Osteoblast (primary cell): ENCODE data around the gene IGSF3. TPM values are rescaled to one million over a fixed set of nuclear protein-coding genes. Genes with fewer than 3 reads are reported as not detected.

Experiments used
- DNase-seq: peaks from one replicate; pipeline ENCODE4 v3.0.0; 2011; ENCODE audit warnings: low spot score, mixed read lengths; ENCODE audit not compliant: insufficient read length; ENCODE audit errors: missing footprints
- H2AFZ ChIP-seq: 2 replicates; pipeline ENCODE4 v1.6.0; 2011; ENCODE audit warnings: mild to moderate bottlenecking, low read length
- H3K27ac ChIP-seq: 2 replicates; pipeline ENCODE4 v1.5.1; 2011; ENCODE audit warnings: mild to moderate bottlenecking, low read depth, low read length, moderate library complexity
- H3K27me3 ChIP-seq: 2 replicates; pipeline ENCODE4 v1.6.0; 2012; ENCODE audit warnings: mild to moderate bottlenecking, control low read depth, inconsistent platforms, low read length, moderate library complexity; ENCODE audit not compliant: insufficient read depth
- H3K36me3 ChIP-seq: 2 replicates; pipeline ENCODE4 v1.5.1; 2011; ENCODE audit warnings: mild to moderate bottlenecking, low read length, control low read depth, moderate library complexity; ENCODE audit not compliant: insufficient read depth
- H3K4me1 ChIP-seq: 2 replicates; pipeline ENCODE4 v1.5.1; 2011; ENCODE audit warnings: mild to moderate bottlenecking, low read length, control low read depth, moderate library complexity; ENCODE audit not compliant: insufficient read depth
- H3K4me2 ChIP-seq: 2 replicates; pipeline ENCODE4 v1.6.0; 2011; ENCODE audit warnings: mild to moderate bottlenecking, low read length; ENCODE audit not compliant: insufficient read depth
- H3K4me3 ChIP-seq: fragments of 200-600 bp; sonication (generic); 3 replicates; pipeline ENCODE4 v1.5.1; 2012; ENCODE audit warnings: mild to moderate bottlenecking, low read length, inconsistent platforms; ENCODE audit not compliant: insufficient read depth
- H3K79me2 ChIP-seq: 2 replicates; pipeline ENCODE4 v1.6.0; 2012; ENCODE audit warnings: mild to moderate bottlenecking, low read length, control low read depth, inconsistent platforms; ENCODE audit not compliant: insufficient read depth
- H3K9me3 ChIP-seq: 2 replicates; pipeline ENCODE4 v1.5.1; 2011; ENCODE audit warnings: low read depth, low read length, control low read depth
- H4K20me1 ChIP-seq: 2 replicates; pipeline ENCODE4 v1.6.0; 2012; ENCODE audit warnings: mild to moderate bottlenecking, low read length, control low read depth; ENCODE audit not compliant: insufficient read depth
- total RNA-seq: library from RNA; depleted of rRNA; stranded (reverse); fragments of >200 nt; gene quantifications from 2 replicates; pipeline ENCODE4 v1.2.3, GENCODE V29; 2012
- TF ChIP-seq, protein P1 (sequence below): IDR thresholded peaks from 2 replicates; pipeline ENCODE4 v1.5.1; 2011; ENCODE audit warnings: mild to moderate bottlenecking, low read depth, low read length, moderate library complexity; ENCODE audit errors: extremely low read depth

The IGSF3 gene
- total RNA-seq, 1 donor: under 0.01 TPM

DNA sequence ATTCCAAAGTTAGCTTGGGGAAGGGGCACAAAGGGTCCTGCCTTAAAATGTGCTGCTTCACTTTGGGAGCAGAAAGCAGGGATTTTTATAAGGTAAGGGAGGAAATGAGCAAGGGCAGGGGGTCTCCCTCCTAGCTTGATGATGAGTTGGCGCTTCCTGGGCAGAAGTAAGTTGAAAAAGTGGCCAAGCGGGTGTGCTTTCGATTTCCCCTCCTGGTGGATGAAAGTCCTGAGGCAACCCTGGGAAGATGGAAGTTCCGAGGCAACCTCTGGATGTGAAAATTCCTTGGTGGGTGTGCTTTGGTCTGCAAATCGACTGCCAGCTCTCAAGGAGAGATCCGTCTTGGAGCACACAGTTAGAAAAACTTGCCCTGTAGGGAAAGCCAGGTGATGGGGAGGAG, 45.0 kb upstream of the IGSF3 start:
- DNase-seq: no peak
- Histone ChIP-seq H3K79me2 (no peaks in the 10 kb centered on the region), H3K4me1 (no peaks in the 10 kb centered on the region), H3K4me3 (no peak overlapping the region), H3K27ac (no peak overlapping the region), H3K27me3 (peaks cover 2% of the 10 kb centered on the region), H3K4me2 (no peak overlapping the region), H3K9me3 (no peaks in the 10 kb centered on the region), H4K20me1 (no peaks in the 10 kb centered on the region), H2AFZ (no peak overlapping the region), H3K36me3 (no peaks in the 10 kb centered on the region)
- TF ChIP-seq, protein P1, sequence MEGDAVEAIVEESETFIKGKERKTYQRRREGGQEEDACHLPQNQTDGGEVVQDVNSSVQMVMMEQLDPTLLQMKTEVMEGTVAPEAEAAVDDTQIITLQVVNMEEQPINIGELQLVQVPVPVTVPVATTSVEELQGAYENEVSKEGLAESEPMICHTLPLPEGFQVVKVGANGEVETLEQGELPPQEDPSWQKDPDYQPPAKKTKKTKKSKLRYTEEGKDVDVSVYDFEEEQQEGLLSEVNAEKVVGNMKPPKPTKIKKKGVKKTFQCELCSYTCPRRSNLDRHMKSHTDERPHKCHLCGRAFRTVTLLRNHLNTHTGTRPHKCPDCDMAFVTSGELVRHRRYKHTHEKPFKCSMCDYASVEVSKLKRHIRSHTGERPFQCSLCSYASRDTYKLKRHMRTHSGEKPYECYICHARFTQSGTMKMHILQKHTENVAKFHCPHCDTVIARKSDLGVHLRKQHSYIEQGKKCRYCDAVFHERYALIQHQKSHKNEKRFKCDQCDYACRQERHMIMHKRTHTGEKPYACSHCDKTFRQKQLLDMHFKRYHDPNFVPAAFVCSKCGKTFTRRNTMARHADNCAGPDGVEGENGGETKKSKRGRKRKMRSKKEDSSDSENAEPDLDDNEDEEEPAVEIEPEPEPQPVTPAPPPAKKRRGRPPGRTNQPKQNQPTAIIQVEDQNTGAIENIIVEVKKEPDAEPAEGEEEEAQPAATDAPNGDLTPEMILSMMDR: no peak

DNA sequence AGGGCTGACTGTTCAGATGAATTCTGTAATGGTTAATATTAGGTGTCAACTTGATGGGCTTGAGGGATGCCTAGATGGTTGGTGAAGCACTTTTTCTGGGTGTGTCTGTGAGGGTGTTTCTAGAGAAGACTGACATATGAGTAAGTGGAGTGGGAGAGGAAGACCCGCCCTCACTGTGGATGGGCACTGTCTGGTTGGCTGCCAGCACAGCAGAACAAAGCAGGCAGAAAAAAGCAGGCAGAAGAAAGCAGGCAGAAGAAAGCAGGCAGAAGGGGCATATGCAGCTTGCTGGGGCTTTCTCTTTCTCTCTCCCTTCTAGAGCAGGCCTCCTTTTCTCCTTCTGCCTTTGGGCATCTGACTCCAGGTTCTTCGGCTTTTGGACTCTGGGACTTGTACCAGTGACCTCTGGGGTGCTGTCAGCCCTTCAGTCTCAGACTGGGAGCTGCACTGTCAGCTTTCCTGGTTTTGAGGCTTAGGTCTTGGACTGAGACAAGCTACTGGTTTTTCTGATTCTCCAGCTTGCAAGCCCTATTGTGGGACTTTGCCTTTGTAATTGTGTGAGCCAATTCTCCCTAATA, 43.8 kb upstream of the IGSF3 start:
- no peak overlapping the region for H2AFZ ChIP-seq

DNA sequence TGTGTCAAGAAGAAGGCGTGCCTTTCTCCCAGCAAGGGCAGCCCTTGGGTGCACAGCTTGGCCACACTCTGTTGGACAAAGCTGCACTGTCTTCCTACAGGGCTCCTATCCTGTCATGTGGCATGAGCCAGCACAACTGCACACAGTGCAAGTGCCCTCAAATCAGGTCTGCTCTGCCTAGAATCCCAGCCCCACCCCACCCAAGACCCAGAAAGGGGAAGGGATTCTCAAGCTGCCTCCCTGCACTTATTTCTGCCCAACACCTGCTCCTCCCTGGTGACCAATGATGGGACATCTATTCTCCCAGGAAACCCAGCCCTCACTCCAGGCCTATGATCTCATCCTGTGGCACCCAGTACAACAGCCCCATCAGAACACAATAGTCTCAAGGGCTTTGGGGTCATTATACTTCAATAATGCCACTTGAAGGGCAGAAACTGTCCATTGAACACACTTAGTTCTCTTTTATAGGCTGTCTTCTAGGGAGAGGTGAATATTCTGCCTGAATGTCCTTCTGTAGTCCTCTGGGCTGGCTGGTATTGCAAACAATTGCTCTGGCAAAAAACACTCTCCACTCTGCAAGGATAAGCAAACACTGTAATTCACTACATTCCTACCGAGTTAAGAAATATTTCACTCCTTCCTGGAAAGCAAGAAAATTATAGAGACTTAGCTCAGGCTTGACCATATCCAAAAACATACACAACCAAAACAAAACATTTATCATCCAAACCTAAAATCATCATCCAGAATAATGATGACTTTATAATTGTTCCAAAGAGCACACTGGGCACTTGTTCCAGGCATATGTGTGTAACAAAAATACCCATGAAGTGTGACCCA, 43.1 kb upstream of the IGSF3 start:
- Histone ChIP-seq H3K79me2 (no peaks in the 10 kb centered on the region), H4K20me1 (no peaks in the 10 kb centered on the region), H3K27ac (no peak overlapping the region), H3K36me3 (no peaks in the 10 kb centered on the region), H3K4me1 (no peaks in the 10 kb centered on the region), H2AFZ (no peak overlapping the region), H3K27me3 (peaks cover 2% of the 10 kb centered on the region), H3K4me3 (no peak overlapping the region), H3K9me3 (no peaks in the 10 kb centered on the region), H3K4me2 (no peak overlapping the region)
- TF ChIP-seq, protein P1: no peak
- peak; percentile 41 for DNase-seq

More for the DNA sequence above, 43.8 kb upstream of the IGSF3 start:
- Histone ChIP-seq H3K36me3 (no peaks in the 10 kb centered on the region), H3K9me3 (no peaks in the 10 kb centered on the region), H3K4me1 (no peaks in the 10 kb centered on the region), H4K20me1 (no peaks in the 10 kb centered on the region), H3K27ac (no peak overlapping the region), H3K4me2 (no peak overlapping the region), H3K4me3 (no peak overlapping the region), H3K79me2 (no peaks in the 10 kb centered on the region), H3K27me3 (peaks cover 2% of the 10 kb centered on the region)
- TF ChIP-seq, protein P1: no peak
- no peak for DNase-seq

DNA sequence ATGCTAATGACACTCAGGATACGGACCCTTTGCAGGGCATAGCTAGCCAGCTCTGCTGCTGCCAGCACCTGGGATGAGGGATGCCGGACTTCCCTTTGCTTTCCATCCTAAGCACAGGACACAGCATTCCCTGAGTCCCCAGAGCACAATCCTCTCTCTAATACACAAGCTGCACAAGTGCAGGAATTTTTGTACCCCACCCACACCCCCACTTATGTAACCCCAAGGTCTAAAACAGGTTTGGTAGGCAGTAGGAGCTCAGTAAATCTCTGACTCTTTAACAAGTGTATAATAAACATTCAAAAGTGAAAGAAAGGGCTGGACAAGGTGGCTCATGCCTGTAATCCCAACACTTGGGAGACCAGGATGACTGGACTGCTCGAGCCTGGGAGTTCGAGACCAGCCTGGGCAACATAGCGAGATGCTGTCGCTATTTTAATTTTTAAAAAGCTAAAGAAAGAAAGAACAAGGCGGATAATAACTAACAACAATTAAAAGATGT, 42.2 kb upstream of the IGSF3 start:
- H3K4me1 ChIP-seq: no peaks in the 10 kb centered on the region
- peaks cover 3% of the 10 kb centered on the region for H3K27me3 ChIP-seq
- no peaks in the 10 kb centered on the region for H3K79me2 ChIP-seq
- TF ChIP-seq, protein P1: no peak
- no peak overlapping the region for H3K27ac ChIP-seq
- H2AFZ ChIP-seq: no peak overlapping the region
- H3K4me3 ChIP-seq: no peak overlapping the region
- no peak overlapping the region for H3K4me2 ChIP-seq
- H4K20me1 ChIP-seq: no peaks in the 10 kb centered on the region
- no peak for DNase-seq
- H3K9me3 ChIP-seq: no peaks in the 10 kb centered on the region
- H3K36me3 ChIP-seq: no peaks in the 10 kb centered on the region
